ENCODE results near the gene TRAPPC8. TPM values are rescaled to one million over a fixed set of nuclear protein-coding genes. Genes with fewer than 3 reads are reported as not detected.

Gene TRAPPC8
- total and polyA plus RNA-seq, 2 experiments from 2014 or later: 27.2 to 66.2 TPM

GRCh38 chr18:31980863-31981262 lies 37.9 kb upstream of the TRAPPC8 start (continued):
- TF ChIP-seq CREB1 (CRISPR knock-in tag; IDR thresholded peaks at IDR 0.05; ENCODE audit: low read depth) (no peak), ZNF114 (CRISPR knock-in tag; IDR thresholded peaks at IDR 0.05) (no peak), NANOG (IDR thresholded peaks at IDR 0.05; ENCODE audit: borderline replicate concordance) (no peak), ETS1 (IDR thresholded peaks at IDR 0.05) (no peak), REST (IDR thresholded peaks at IDR 0.05; ENCODE audit: unreplicated experiment) (no peak), CTCF (conservative IDR thresholded peaks at IDR 0.05; ENCODE audit: low read depth in 2 of 2) (no peak)

GRCh38 chr18:31979714-31980113 lies 36.8 kb upstream of the TRAPPC8 start:
- H3K36me3 Mint-ChIP-seq (ENCODE audit: low read depth): peaks cover 27% of the 10 kb centered on the region
- H2AFZ ChIP-seq: no peak overlapping the region
- H3K4me1 Mint-ChIP-seq: no peaks in the 10 kb centered on the region
- no peak overlapping the region for H3K4me3 Mint-ChIP-seq
- no peaks in the 10 kb centered on the region for H3K4me1 ChIP-seq (ENCODE audit: insufficient read depth)
- H3K4me3 ChIP-seq: no peak overlapping the region
- H3K9me3 Mint-ChIP-seq: peaks cover 49% of the 10 kb centered on the region
- DNase-seq (ENCODE audit: low spot score): no peak
- peaks cover 5% of the 10 kb centered on the region for H3K27me3 Mint-ChIP-seq (ENCODE audit: insufficient read depth, low read depth, poor library complexity)
- H3K27ac ChIP-seq (ENCODE audit: low read depth): no peak overlapping the region
- no peaks in the 10 kb centered on the region; the same call in 1 of the 2 replicates for H3K36me3 ChIP-seq (ENCODE audit: insufficient read depth)
- TF ChIP-seq EZH2 (IDR thresholded peaks at IDR 0.05; ENCODE audit: low read depth, unreplicated experiment) (no peak), CREB1 (CRISPR knock-in tag; IDR thresholded peaks at IDR 0.05; ENCODE audit: low read depth) (no peak), ZNF462 (CRISPR knock-in tag; IDR thresholded peaks at IDR 0.05) (no peak), CTCF (conservative IDR thresholded peaks at IDR 0.05; ENCODE audit: low read depth in 2 of 2) (no peak)
- H3K9me2 ChIP-seq (ENCODE audit: insufficient read depth): peaks cover 7% of the 10 kb centered on the region; the same call in 1 of the 2 replicates
- H4K20me1 ChIP-seq (replicated peaks; ENCODE audit: insufficient read depth): no peaks in the 10 kb centered on the region
- no peak for ATAC-seq
- H3K27me3 ChIP-seq (ENCODE audit: insufficient read depth): no peaks in the 10 kb centered on the region
- H3K79me2 ChIP-seq (replicated peaks; ENCODE audit: insufficient read depth): no peaks in the 10 kb centered on the region
- H3F3A ChIP-seq (replicated peaks; ENCODE audit: low read depth): no peaks in the 10 kb centered on the region
- H3K27ac Mint-ChIP-seq: no peak overlapping the region
- no peak overlapping the region for H3K4me2 ChIP-seq
